ENCODE results near the gene ZNF592. TPM values are rescaled to one million over a fixed set of nuclear protein-coding genes. Genes with fewer than 3 reads are reported as not detected.

The ZNF592 gene
- total RNA-seq, 4 donors from 2014 or later = 25.6 to 47.6 (median 40.9) TPM

- H3K9me3 ChIP-seq = no peaks in the 10 kb centered on the region
- no peaks in the 10 kb centered on the region for H3K4me1 ChIP-seq
- no peak for DNase-seq
- H3K27me3 ChIP-seq = no peaks in the 10 kb centered on the region
- TF ChIP-seq CTCF (IDR thresholded peaks at IDR 0.05) (no peak), POLR2A (IDR thresholded peaks at IDR 0.05) (no peak)
- no peaks in the 10 kb centered on the region for H3K36me3 ChIP-seq
- no peak overlapping the region for H3K27ac ChIP-seq
- H3K4me3 ChIP-seq = no peak overlapping the region
Observed at GRCh38 chr15:84827246-84827645, 78.9 kb downstream of the ZNF592 start.

DNA sequence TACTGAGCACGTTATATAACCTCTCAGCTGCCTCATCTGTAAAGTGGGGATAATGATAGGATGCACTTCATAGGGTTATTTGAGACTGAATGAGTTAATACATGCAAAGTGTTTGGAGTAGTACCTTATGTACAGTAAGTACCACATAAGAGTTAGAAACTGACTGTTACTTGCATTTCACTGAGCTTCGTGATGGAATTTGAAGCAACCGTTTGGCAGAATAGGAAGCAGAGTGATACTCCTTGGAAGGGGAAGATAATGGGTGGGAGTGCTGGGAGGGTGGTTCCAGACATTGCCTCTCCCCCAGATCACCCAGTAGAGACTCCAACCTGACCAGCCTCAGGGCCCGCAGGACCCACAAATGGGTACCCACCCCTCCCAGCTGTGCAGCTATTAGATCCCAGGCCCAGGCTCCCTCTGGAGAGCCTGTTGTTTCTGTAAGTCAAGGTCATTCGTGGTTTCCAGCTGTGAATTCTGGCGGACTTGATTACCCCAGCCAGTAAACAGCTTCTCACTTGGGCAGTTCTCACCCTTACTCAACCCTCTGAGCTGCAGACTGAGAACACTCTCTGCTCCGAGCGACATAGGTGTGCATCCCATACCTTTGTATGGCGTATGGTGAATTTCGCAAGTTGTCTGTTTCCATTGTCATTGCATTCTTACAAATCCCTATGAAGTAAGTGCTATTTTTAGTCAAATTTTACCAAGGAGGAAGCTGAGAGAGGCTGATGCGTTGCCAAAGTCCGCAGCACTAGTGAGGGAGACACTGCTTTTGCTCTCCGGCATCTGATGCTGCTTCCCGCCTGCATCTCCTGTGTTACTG lies 79.9 kb downstream of the ZNF592 start:
- no peak for TF ChIP-seq CTCF (IDR thresholded peaks at IDR 0.05)
- no peak for TF ChIP-seq POLR2A (IDR thresholded peaks at IDR 0.05)
- DNase-seq = no peak
- H3K4me3 ChIP-seq = no peak overlapping the region
- no peaks in the 10 kb centered on the region for H3K9me3 ChIP-seq
- no peaks in the 10 kb centered on the region for H3K4me1 ChIP-seq
- peak overlapping the region in 1 of 4 donors; percentile 37 for H3K27ac ChIP-seq
- H3K27me3 ChIP-seq = no peaks in the 10 kb centered on the region
- H3K36me3 ChIP-seq = no peaks in the 10 kb centered on the region

GRCh38 chr15:84829428-84829827 lies 81.0 kb downstream of the ZNF592 start:
- H3K27me3 ChIP-seq = no peaks in the 10 kb centered on the region
- H3K9me3 ChIP-seq = no peaks in the 10 kb centered on the region
- no peak overlapping the region for H3K4me3 ChIP-seq
- DNase-seq = no peak
- no peak overlapping the region for H3K27ac ChIP-seq
- H3K4me1 ChIP-seq = no peaks in the 10 kb centered on the region
- TF ChIP-seq POLR2A (IDR thresholded peaks at IDR 0.05) = no peak
- no peak for TF ChIP-seq CTCF (IDR thresholded peaks at IDR 0.05)
- no peaks in the 10 kb centered on the region for H3K36me3 ChIP-seq

GRCh38 chr15:84830036-84830435 lies 81.6 kb downstream of the ZNF592 start:
- H3K4me3 ChIP-seq = no peak overlapping the region
- H3K36me3 ChIP-seq = no peaks in the 10 kb centered on the region
- no peaks in the 10 kb centered on the region for H3K27me3 ChIP-seq
- no peak for DNase-seq
- no peak overlapping the region for H3K27ac ChIP-seq
- H3K4me1 ChIP-seq = no peaks in the 10 kb centered on the region
- H3K9me3 ChIP-seq = no peaks in the 10 kb centered on the region
- no peak for TF ChIP-seq CTCF (IDR thresholded peaks at IDR 0.05)
- no peak for TF ChIP-seq POLR2A (IDR thresholded peaks at IDR 0.05)

DNA sequence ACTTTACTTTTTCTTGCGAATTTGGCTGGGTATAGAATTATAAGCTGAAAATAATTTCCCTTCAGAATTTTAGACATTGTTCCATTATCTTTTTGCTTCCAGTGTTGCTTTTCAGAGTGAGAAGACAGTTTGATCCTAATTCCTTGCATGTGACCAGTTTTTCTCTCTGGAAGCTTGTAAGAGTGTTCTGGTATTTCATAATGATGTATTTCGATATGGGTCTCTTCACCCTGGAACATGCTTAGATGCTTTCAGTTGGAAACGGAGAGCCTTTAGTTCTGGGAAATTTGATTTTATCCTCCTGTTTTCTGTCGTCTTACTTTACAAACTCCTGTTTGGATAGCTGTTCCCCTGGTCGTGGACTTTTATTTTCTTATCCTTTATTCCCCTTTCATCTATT lies 82.6 kb downstream of the ZNF592 start:
- no peak overlapping the region for H3K4me3 ChIP-seq
- H3K9me3 ChIP-seq = no peaks in the 10 kb centered on the region
- no peaks in the 10 kb centered on the region for H3K36me3 ChIP-seq
- H3K4me1 ChIP-seq = no peaks in the 10 kb centered on the region
- no peaks in the 10 kb centered on the region for H3K27me3 ChIP-seq
- no peak overlapping the region for H3K27ac ChIP-seq
- DNase-seq = no peak
- no peak for TF ChIP-seq CTCF (IDR thresholded peaks at IDR 0.05)
- TF ChIP-seq POLR2A (IDR thresholded peaks at IDR 0.05) = no peak
